H9 (cell line): ENCODE data around the gene CREB3L4. TPM values are rescaled to one million over a fixed set of nuclear protein-coding genes. Genes with fewer than 3 reads are reported as not detected.
A peak's percentile ranks its signal among the peaks of the same experiment; 100 is the strongest.

ENCODE experiments used
- DNase-seq: peaks from one replicate; pipeline ENCODE4 v3.0.0-alpha.2; 2017
- H2AFZ ChIP-seq: one replicate; pipeline ENCODE4 v1.6.1; 2013; ENCODE audit warnings: mild to moderate bottlenecking, low read length, control low read depth, moderate library complexity
- H2AK5ac ChIP-seq: 2 replicates; pipeline ENCODE4 v1.6.1; 2013; ENCODE audit warnings: low read length, control low read depth, mixed read lengths; ENCODE audit not compliant: insufficient read length
- H2BK120ac ChIP-seq: one replicate; pipeline ENCODE4 v1.6.1; 2013; ENCODE audit warnings: low read depth, mild to moderate bottlenecking, low read length, control low read depth, inconsistent platforms; ENCODE audit not compliant: poor library complexity, severe bottlenecking
- H2BK12ac ChIP-seq: 2 replicates; pipeline ENCODE4 v1.6.1; 2013; ENCODE audit warnings: low read length, control low read depth, mixed read lengths, low read depth; ENCODE audit not compliant: insufficient read length
- H2BK15ac ChIP-seq: 2 replicates; pipeline ENCODE4 v1.6.1; 2013; ENCODE audit warnings: low read depth, low read length, control low read depth
- H2BK20ac ChIP-seq: one replicate; pipeline ENCODE4 v1.6.1; 2013; ENCODE audit warnings: low read depth, mild to moderate bottlenecking, low read length, control low read depth, inconsistent platforms; ENCODE audit not compliant: poor library complexity, severe bottlenecking
- H2BK5ac ChIP-seq: 2 replicates; pipeline ENCODE4 v1.6.1; 2013; ENCODE audit warnings: low read length, control low read depth, mixed read lengths; ENCODE audit not compliant: insufficient read length
- H3K14ac ChIP-seq: 2 replicates; pipeline ENCODE4 v1.6.1; 2013; ENCODE audit warnings: low read length, control low read depth; ENCODE audit not compliant: insufficient read depth
- H3K18ac ChIP-seq: 2 replicates; pipeline ENCODE4 v1.6.1; 2013; ENCODE audit warnings: low read depth, mild to moderate bottlenecking, mixed read lengths, low read length, control low read depth; ENCODE audit not compliant: insufficient read length
- H3K23ac ChIP-seq: 2 replicates; pipeline ENCODE4 v1.6.1; 2013; ENCODE audit warnings: low read length, control low read depth, mixed read lengths, low read depth; ENCODE audit not compliant: insufficient read length
- H3K23me2 ChIP-seq: 2 replicates; pipeline ENCODE4 v1.6.1; 2013; ENCODE audit warnings: low read depth, mild to moderate bottlenecking, mixed read lengths, low read length, control low read depth; ENCODE audit not compliant: insufficient read length, poor library complexity, severe bottlenecking
- H3K27ac ChIP-seq: 2 replicates; pipeline ENCODE4 v1.5.1; 2013; ENCODE audit warnings: low read length, control low read depth, mixed read lengths, low read depth; ENCODE audit not compliant: insufficient read length
- H3K27me3 ChIP-seq: 2 replicates; pipeline ENCODE4 v1.6.1; 2013; ENCODE audit warnings: low read length, control low read depth, inconsistent platforms; ENCODE audit not compliant: insufficient read depth
- H3K4ac ChIP-seq: 2 replicates; pipeline ENCODE4 v1.6.1; 2013; ENCODE audit warnings: low read depth, mild to moderate bottlenecking, control low read depth, inconsistent platforms, low read length, moderate library complexity
- H3K4me1 ChIP-seq: 2 replicates; pipeline ENCODE4 v1.6.1; 2013; ENCODE audit warnings: low read length, control low read depth, inconsistent platforms; ENCODE audit not compliant: insufficient read depth
- H3K4me2 ChIP-seq: 2 replicates; pipeline ENCODE4 v1.6.1; 2013; ENCODE audit warnings: low read length, control low read depth, mixed read lengths; ENCODE audit not compliant: insufficient read length, insufficient read depth
- H3K56ac ChIP-seq: 2 replicates; pipeline ENCODE4 v1.6.1; 2013; ENCODE audit warnings: low read depth, mild to moderate bottlenecking, mixed read lengths, low read length, control low read depth; ENCODE audit not compliant: insufficient read length
- H3K79me1 ChIP-seq: 2 replicates; pipeline ENCODE4 v1.6.1; 2013; ENCODE audit warnings: low read depth, mild to moderate bottlenecking, moderate library complexity, low read length, control low read depth, inconsistent platforms; ENCODE audit not compliant: insufficient read depth, poor library complexity, severe bottlenecking
- H3K79me2 ChIP-seq: 2 replicates; pipeline ENCODE4 v1.6.1; 2013; ENCODE audit warnings: low read length, control low read depth, inconsistent platforms; ENCODE audit not compliant: insufficient read depth
- H3K9ac ChIP-seq: 2 replicates; pipeline ENCODE4 v1.6.1; 2013; ENCODE audit warnings: low read length, control low read depth, mixed read lengths; ENCODE audit not compliant: insufficient read length; ENCODE audit errors: extremely low read depth
- H3K9me3 ChIP-seq: one replicate; pipeline ENCODE4 v1.6.1; 2013; ENCODE audit warnings: low read depth, low read length, inconsistent platforms; ENCODE audit not compliant: control insufficient read depth
- H3T11ph ChIP-seq: one replicate; pipeline ENCODE4 v1.6.1; 2013; ENCODE audit warnings: mild to moderate bottlenecking, low read length, control low read depth, inconsistent platforms
- H4K20me1 ChIP-seq: one replicate; pipeline ENCODE4 v1.6.1; 2013; ENCODE audit not compliant: control insufficient read depth, insufficient read length, insufficient read depth
- H4K5ac ChIP-seq: 2 replicates; pipeline ENCODE4 v1.6.1; 2013; ENCODE audit warnings: low read depth, mild to moderate bottlenecking, mixed read lengths, low read length, control low read depth; ENCODE audit not compliant: insufficient read length
- H4K8ac ChIP-seq: replicated peaks from 2 replicates; pipeline ENCODE4 v1.6.1; 2013; ENCODE audit warnings: low read length, control low read depth, mixed read lengths, low read depth; ENCODE audit not compliant: insufficient read length
- H4K91ac ChIP-seq: 2 replicates; pipeline ENCODE4 v1.6.1; 2013; ENCODE audit warnings: low read depth, mild to moderate bottlenecking, moderate library complexity, mixed read lengths, low read length, control low read depth; ENCODE audit not compliant: insufficient read length
- H3K27ac Mint-ChIP-seq, 3 experiments: 2 replicates in 2 of 3; 3 replicates in 1 of 3; pipeline ENCODE4 v1.8.0; 2020 to 2021; ENCODE audit warnings: mixed read lengths in 3 of 3, mild to moderate bottlenecking in 1 of 3, moderate library complexity in 1 of 3
- H3K27me3 Mint-ChIP-seq: 2 replicates; pipeline ENCODE4 v1.8.0; 2021; ENCODE audit warnings: low read depth, mild to moderate bottlenecking, moderate library complexity, mixed read lengths
- H3K36me3 Mint-ChIP-seq, 3 experiments: 2 replicates in 2 of 3; 3 replicates in 1 of 3; pipeline ENCODE4 v1.8.0; 2020 to 2021; ENCODE audit warnings: low read depth in 3 of 3, mixed read lengths in 3 of 3; ENCODE audit not compliant: insufficient read depth in 1 of 3
- H3K4me1 Mint-ChIP-seq, 2 experiments: 2 replicates each; pipeline ENCODE4 v1.8.0; 2020; ENCODE audit warnings: mixed read lengths in 2 of 2
- H3K4me3 Mint-ChIP-seq, 2 experiments: 2 replicates in 1 of 2; 3 replicates in 1 of 2; pipeline ENCODE4 v1.8.0; 2020 to 2021; ENCODE audit warnings: mild to moderate bottlenecking in 2 of 2, mixed read lengths in 2 of 2, moderate library complexity in 1 of 2
- H3K9me3 Mint-ChIP-seq, 2 experiments: 2 replicates in 1 of 2; 3 replicates in 1 of 2; pipeline ENCODE4 v1.8.0; 2020; ENCODE audit warnings: mild to moderate bottlenecking in 2 of 2, mixed read lengths in 2 of 2, moderate library complexity in 1 of 2
- CTCF ChIP-seq: fragments of 200-600 bp; sonication (generic); conservative IDR thresholded peaks from 3 replicates; pipeline ENCODE4 v1.8.0; 2021; ENCODE audit warnings: antibody characterized with exemption, mild to moderate bottlenecking
- WGBS: extraction: QIAGEN DNeasy Blood & Tissue Kit; methylation state at CpG from one replicate; pipeline ENCODE4 v1.1.7; 2013; ENCODE audit warnings: missing lambda C conversion rate, low lambda C conversion rate, mixed read lengths; ENCODE audit not compliant: insufficient read length; ENCODE audit errors: extremely low coverage; 5-methylcytosine and 5-hydroxymethylcytosine counted together
- total RNA-seq: library from RNA; stranded (reverse); gene quantifications from 2 replicates; pipeline ENCODE4 v1.2.1, GENCODE V29; 2021

The CREB3L4 gene
- total RNA-seq, 1 experiment from 2014 or later: 27.6 TPM

GRCh38 chr1:153984123-153984894, 16.6 kb downstream of the CREB3L4 start:
- Mint-ChIP-seq H3K27ac (peak overlapping the region in 1 of 3 experiments; percentile 42; a peak in 3 of 7 replicates), H3K4me1 (peaks cover 13 to 17% of the 10 kb centered on the region in 2 experiments), H3K36me3 (peaks cover 12 to 40% (median 28%) of the 10 kb centered on the region in 3 experiments; a peak in 6 of 7 replicates), H3K27me3 (no peaks in the 10 kb centered on the region), H3K9me3 (no peaks in the 10 kb centered on the region; a peak in 1 of 5 replicates), H3K4me3 (peak overlapping the region; percentile 47 to 97)
- H3K56ac ChIP-seq: no peak overlapping the region
- peaks cover 18% of the 10 kb centered on the region for H3K23me2 ChIP-seq
- H3K79me1 ChIP-seq: no peaks in the 10 kb centered on the region
- no peak overlapping the region for H4K91ac ChIP-seq
- H2BK15ac ChIP-seq: no peak overlapping the region
- H3K4ac ChIP-seq: no peak overlapping the region
- no CpG with 5 or more reads among the region's 6 CpGs for WGBS
- H3K79me2 ChIP-seq: peaks cover 1% of the 10 kb centered on the region; the same call in 1 of the 2 replicates
- H3K18ac ChIP-seq: no peak overlapping the region
- DNase-seq: no peak
- H3K27me3 ChIP-seq: no peaks in the 10 kb centered on the region
- H4K5ac ChIP-seq: no peak overlapping the region
- H2BK120ac ChIP-seq: no peak overlapping the region
- H2AFZ ChIP-seq: no peak overlapping the region
- no peaks in the 10 kb centered on the region for H4K20me1 ChIP-seq
- no peaks in the 10 kb centered on the region for H3K9me3 ChIP-seq
- no peaks in the 10 kb centered on the region for H3K4me1 ChIP-seq
- H3K27ac ChIP-seq: no peak overlapping the region
- H2BK5ac ChIP-seq: no peak overlapping the region
- H2BK20ac ChIP-seq: no peak overlapping the region
- no peak overlapping the region for H4K8ac ChIP-seq
- TF ChIP-seq CTCF: no peak
- no peak overlapping the region for H3K9ac ChIP-seq
- H2AK5ac ChIP-seq: no peak overlapping the region
- no peak overlapping the region for H3K14ac ChIP-seq
- no peak overlapping the region for H2BK12ac ChIP-seq
- H3K4me2 ChIP-seq: peak overlapping the region; percentile 84
- H3T11ph ChIP-seq: no peak overlapping the region
- no peak overlapping the region for H3K23ac ChIP-seq
